H9 (cell line): ENCODE results near the gene EIF4E1B. TPM values are rescaled to one million over a fixed set of nuclear protein-coding genes. Genes with fewer than 3 reads are reported as not detected.

ENCODE experiments used
- DNase-seq: peaks from one replicate; pipeline ENCODE4 v3.0.0-alpha.2; 2017
- H2AFZ ChIP-seq: one replicate; pipeline ENCODE4 v1.6.1; 2013; ENCODE audit warnings: mild to moderate bottlenecking, low read length, control low read depth, moderate library complexity
- H2AK5ac ChIP-seq: 2 replicates; pipeline ENCODE4 v1.6.1; 2013; ENCODE audit warnings: low read length, control low read depth, mixed read lengths; ENCODE audit not compliant: insufficient read length
- H2BK120ac ChIP-seq: one replicate; pipeline ENCODE4 v1.6.1; 2013; ENCODE audit warnings: low read depth, mild to moderate bottlenecking, low read length, control low read depth, inconsistent platforms; ENCODE audit not compliant: poor library complexity, severe bottlenecking
- H2BK12ac ChIP-seq: 2 replicates; pipeline ENCODE4 v1.6.1; 2013; ENCODE audit warnings: low read length, control low read depth, mixed read lengths, low read depth; ENCODE audit not compliant: insufficient read length
- H2BK15ac ChIP-seq: 2 replicates; pipeline ENCODE4 v1.6.1; 2013; ENCODE audit warnings: low read depth, low read length, control low read depth
- H2BK20ac ChIP-seq: one replicate; pipeline ENCODE4 v1.6.1; 2013; ENCODE audit warnings: low read depth, mild to moderate bottlenecking, low read length, control low read depth, inconsistent platforms; ENCODE audit not compliant: poor library complexity, severe bottlenecking
- H2BK5ac ChIP-seq: 2 replicates; pipeline ENCODE4 v1.6.1; 2013; ENCODE audit warnings: low read length, control low read depth, mixed read lengths; ENCODE audit not compliant: insufficient read length
- H3K14ac ChIP-seq: 2 replicates; pipeline ENCODE4 v1.6.1; 2013; ENCODE audit warnings: low read length, control low read depth; ENCODE audit not compliant: insufficient read depth
- H3K18ac ChIP-seq: 2 replicates; pipeline ENCODE4 v1.6.1; 2013; ENCODE audit warnings: low read depth, mild to moderate bottlenecking, mixed read lengths, low read length, control low read depth; ENCODE audit not compliant: insufficient read length
- H3K23ac ChIP-seq: 2 replicates; pipeline ENCODE4 v1.6.1; 2013; ENCODE audit warnings: low read length, control low read depth, mixed read lengths, low read depth; ENCODE audit not compliant: insufficient read length
- H3K23me2 ChIP-seq: 2 replicates; pipeline ENCODE4 v1.6.1; 2013; ENCODE audit warnings: low read depth, mild to moderate bottlenecking, mixed read lengths, low read length, control low read depth; ENCODE audit not compliant: insufficient read length, poor library complexity, severe bottlenecking
- H3K27ac ChIP-seq: 2 replicates; pipeline ENCODE4 v1.5.1; 2013; ENCODE audit warnings: low read length, control low read depth, mixed read lengths, low read depth; ENCODE audit not compliant: insufficient read length
- H3K27me3 ChIP-seq: 2 replicates; pipeline ENCODE4 v1.6.1; 2013; ENCODE audit warnings: low read length, control low read depth, inconsistent platforms; ENCODE audit not compliant: insufficient read depth
- H3K4ac ChIP-seq: 2 replicates; pipeline ENCODE4 v1.6.1; 2013; ENCODE audit warnings: low read depth, mild to moderate bottlenecking, control low read depth, inconsistent platforms, low read length, moderate library complexity
- H3K4me1 ChIP-seq: 2 replicates; pipeline ENCODE4 v1.6.1; 2013; ENCODE audit warnings: low read length, control low read depth, inconsistent platforms; ENCODE audit not compliant: insufficient read depth
- H3K4me2 ChIP-seq: 2 replicates; pipeline ENCODE4 v1.6.1; 2013; ENCODE audit warnings: low read length, control low read depth, mixed read lengths; ENCODE audit not compliant: insufficient read length, insufficient read depth
- H3K56ac ChIP-seq: 2 replicates; pipeline ENCODE4 v1.6.1; 2013; ENCODE audit warnings: low read depth, mild to moderate bottlenecking, mixed read lengths, low read length, control low read depth; ENCODE audit not compliant: insufficient read length
- H3K79me1 ChIP-seq: 2 replicates; pipeline ENCODE4 v1.6.1; 2013; ENCODE audit warnings: low read depth, mild to moderate bottlenecking, moderate library complexity, low read length, control low read depth, inconsistent platforms; ENCODE audit not compliant: insufficient read depth, poor library complexity, severe bottlenecking
- H3K79me2 ChIP-seq: 2 replicates; pipeline ENCODE4 v1.6.1; 2013; ENCODE audit warnings: low read length, control low read depth, inconsistent platforms; ENCODE audit not compliant: insufficient read depth
- H3K9ac ChIP-seq: 2 replicates; pipeline ENCODE4 v1.6.1; 2013; ENCODE audit warnings: low read length, control low read depth, mixed read lengths; ENCODE audit not compliant: insufficient read length; ENCODE audit errors: extremely low read depth
- H3K9me3 ChIP-seq: one replicate; pipeline ENCODE4 v1.6.1; 2013; ENCODE audit warnings: low read depth, low read length, inconsistent platforms; ENCODE audit not compliant: control insufficient read depth
- H3T11ph ChIP-seq: one replicate; pipeline ENCODE4 v1.6.1; 2013; ENCODE audit warnings: mild to moderate bottlenecking, low read length, control low read depth, inconsistent platforms
- H4K20me1 ChIP-seq: one replicate; pipeline ENCODE4 v1.6.1; 2013; ENCODE audit not compliant: control insufficient read depth, insufficient read length, insufficient read depth
- H4K5ac ChIP-seq: 2 replicates; pipeline ENCODE4 v1.6.1; 2013; ENCODE audit warnings: low read depth, mild to moderate bottlenecking, mixed read lengths, low read length, control low read depth; ENCODE audit not compliant: insufficient read length
- H4K8ac ChIP-seq: replicated peaks from 2 replicates; pipeline ENCODE4 v1.6.1; 2013; ENCODE audit warnings: low read length, control low read depth, mixed read lengths, low read depth; ENCODE audit not compliant: insufficient read length
- H4K91ac ChIP-seq: 2 replicates; pipeline ENCODE4 v1.6.1; 2013; ENCODE audit warnings: low read depth, mild to moderate bottlenecking, moderate library complexity, mixed read lengths, low read length, control low read depth; ENCODE audit not compliant: insufficient read length
- H3K27ac Mint-ChIP-seq, 3 experiments: 2 replicates in 2 of 3; 3 replicates in 1 of 3; pipeline ENCODE4 v1.8.0; 2020 to 2021; ENCODE audit warnings: mixed read lengths in 3 of 3, mild to moderate bottlenecking in 1 of 3, moderate library complexity in 1 of 3
- H3K27me3 Mint-ChIP-seq: 2 replicates; pipeline ENCODE4 v1.8.0; 2021; ENCODE audit warnings: low read depth, mild to moderate bottlenecking, moderate library complexity, mixed read lengths
- H3K36me3 Mint-ChIP-seq, 3 experiments: 2 replicates in 2 of 3; 3 replicates in 1 of 3; pipeline ENCODE4 v1.8.0; 2020 to 2021; ENCODE audit warnings: low read depth in 3 of 3, mixed read lengths in 3 of 3; ENCODE audit not compliant: insufficient read depth in 1 of 3
- H3K4me1 Mint-ChIP-seq, 2 experiments: 2 replicates each; pipeline ENCODE4 v1.8.0; 2020; ENCODE audit warnings: mixed read lengths in 2 of 2
- H3K4me3 Mint-ChIP-seq, 2 experiments: 2 replicates in 1 of 2; 3 replicates in 1 of 2; pipeline ENCODE4 v1.8.0; 2020 to 2021; ENCODE audit warnings: mild to moderate bottlenecking in 2 of 2, mixed read lengths in 2 of 2, moderate library complexity in 1 of 2
- H3K9me3 Mint-ChIP-seq, 2 experiments: 2 replicates in 1 of 2; 3 replicates in 1 of 2; pipeline ENCODE4 v1.8.0; 2020; ENCODE audit warnings: mild to moderate bottlenecking in 2 of 2, mixed read lengths in 2 of 2, moderate library complexity in 1 of 2
- CTCF ChIP-seq: fragments of 200-600 bp; sonication (generic); conservative IDR thresholded peaks from 3 replicates; pipeline ENCODE4 v1.8.0; 2021; ENCODE audit warnings: antibody characterized with exemption, mild to moderate bottlenecking
- WGBS: extraction: QIAGEN DNeasy Blood & Tissue Kit; methylation state at CpG from one replicate; pipeline ENCODE4 v1.1.7; 2013; ENCODE audit warnings: missing lambda C conversion rate, low lambda C conversion rate, mixed read lengths; ENCODE audit not compliant: insufficient read length; ENCODE audit errors: extremely low coverage; 5-methylcytosine and 5-hydroxymethylcytosine counted together
- total RNA-seq: library from RNA; stranded (reverse); gene quantifications from 2 replicates; pipeline ENCODE4 v1.2.1, GENCODE V29; 2021

Gene EIF4E1B
- total RNA-seq, 1 experiment from 2014 or later = 1.3 TPM

DNA sequence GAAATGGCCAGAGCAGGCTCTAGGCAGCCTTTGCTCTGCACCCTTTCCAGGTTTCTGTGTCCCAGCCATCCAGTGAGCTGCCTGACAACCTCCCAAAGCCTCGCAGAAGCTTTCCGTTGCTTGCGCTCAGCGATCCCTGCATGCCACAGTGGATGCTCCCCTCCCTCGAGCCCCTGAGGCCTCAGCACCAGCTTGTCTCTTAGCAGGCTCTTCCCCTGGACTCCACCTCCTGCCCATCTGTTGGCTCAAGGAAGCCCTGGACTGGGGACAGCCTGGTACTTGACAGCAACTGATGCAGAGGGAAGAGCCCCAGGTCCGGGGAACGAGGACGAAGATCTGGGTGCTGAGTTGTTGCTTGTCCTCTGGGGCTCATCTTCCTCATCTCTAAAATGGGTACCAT is 40.0 kb downstream of the EIF4E1B start:
- Histone ChIP-seq H3K14ac (no peak overlapping the region), H3K23ac (no peak overlapping the region), H2BK20ac (no peak overlapping the region), H3K4me2 (no peak overlapping the region), H2BK15ac (no peak overlapping the region), H3K4ac (no peak overlapping the region), H3K27me3 (no peaks in the 10 kb centered on the region), H3K56ac (no peak overlapping the region), H3T11ph (no peak overlapping the region), H4K8ac (no peak overlapping the region), H2BK120ac (no peak overlapping the region), H4K20me1 (no peaks in the 10 kb centered on the region), H2AFZ (no peak overlapping the region), H3K9ac (no peak overlapping the region), H3K18ac (no peak overlapping the region), H3K9me3 (no peaks in the 10 kb centered on the region), H3K27ac (no peak overlapping the region), H4K91ac (no peak overlapping the region), H2BK5ac (no peak overlapping the region), H2AK5ac (no peak overlapping the region), H3K79me2 (no peaks in the 10 kb centered on the region), H4K5ac (no peak overlapping the region), H3K4me1 (peaks cover 4% of the 10 kb centered on the region; the same call in 1 of the 2 replicates), H2BK12ac (no peak overlapping the region), H3K23me2 (no peaks in the 10 kb centered on the region), H3K79me1 (no peaks in the 10 kb centered on the region)
- Mint-ChIP-seq H3K27ac (no peak overlapping the region), H3K9me3 (peaks cover 2 to 3% of the 10 kb centered on the region in 2 experiments; a peak in 3 of 5 replicates), H3K27me3 (peaks cover 8% of the 10 kb centered on the region), H3K4me1 (peaks cover 22 to 35% of the 10 kb centered on the region in 2 experiments), H3K36me3 (peaks cover 0 to 1% (median 0%) of the 10 kb centered on the region in 3 experiments; a peak in 2 of 7 replicates), H3K4me3 (no peak overlapping the region)
- no peak for DNase-seq
- no CpG with 5 or more reads among the region's 8 CpGs for WGBS
- no peak for TF ChIP-seq CTCF
